K562 (cell line): ENCODE measurements around the gene SERINC3. TPM values are rescaled to one million over a fixed set of nuclear protein-coding genes. Genes with fewer than 3 reads are reported as not detected.

Experiments used
- ARID1B ChIP-seq: fragments of 450-650 bp; IDR thresholded peaks from 2 replicates; pipeline ENCODE4 v1.6.1; 2016; ENCODE audit warnings: antibody characterized with exemption, mild to moderate bottlenecking, inconsistent platforms
- ATF6 ChIP-seq: sonication (generic); formaldehyde crosslinking; IDR thresholded peaks from 2 replicates; pipeline ENCODE4 v1.4.0; 2020; ENCODE audit warnings: mild to moderate bottlenecking, missing genetic modification reagents
- DACH1 ChIP-seq: fragments of 450-650 bp; IDR thresholded peaks from 2 replicates; pipeline ENCODE4 v1.6.1; 2018; ENCODE audit not compliant: partially characterized antibody
- FOXJ3 ChIP-seq: sonication (generic); formaldehyde crosslinking; IDR thresholded peaks from 2 replicates; pipeline ENCODE4 v1.4.0; 2020; ENCODE audit warnings: mild to moderate bottlenecking, missing genetic modification reagents
- FOXP4 ChIP-seq: sonication (generic); formaldehyde crosslinking; IDR thresholded peaks from 2 replicates; pipeline ENCODE4 v1.8.0; 2022; ENCODE audit warnings: mild to moderate bottlenecking, missing genetic modification reagents, borderline replicate concordance
- KDM4B ChIP-seq, 2 experiments: fragments of 450-650 bp in 1 of 2; sonication (generic) in 1 of 2; IDR thresholded peaks; 2 replicates each; pipeline ENCODE4 v1.6.1; 2016 to 2017; ENCODE audit warnings: borderline replicate concordance in 2 of 2, antibody characterized with exemption in 1 of 2, low read depth in 1 of 2, mild to moderate bottlenecking in 1 of 2
- KHSRP ChIP-seq: fragments of 450-650 bp; IDR thresholded peaks from 2 replicates; pipeline ENCODE4 v1.6.1; 2017
- MED1 ChIP-seq: sonication (generic); formaldehyde crosslinking; IDR thresholded peaks from 2 replicates; pipeline ENCODE4 v1.8.1; 2023; ENCODE audit warnings: missing genetic modification reagents, borderline replicate concordance
- NONO ChIP-seq, 2 experiments: fragments of 200-400 bp in 1 of 2; fragments of 450-650 bp in 1 of 2; formaldehyde crosslinking in 1 of 2; IDR thresholded peaks; 2 replicates each; pipeline ENCODE4 v1.6.1; 2017; ENCODE audit warnings: low read depth in 2 of 2, mild to moderate bottlenecking in 2 of 2, moderate library complexity in 2 of 2, low read length in 1 of 2
- RBFOX2 ChIP-seq: fragments of 200-400 bp; formaldehyde crosslinking; IDR thresholded peaks from 2 replicates; pipeline ENCODE4 v1.6.1; 2017; ENCODE audit warnings: low read depth, mild to moderate bottlenecking, low read length, moderate library complexity
- SLC30A9 ChIP-seq: fragments of 250-450 bp; sonication (Bioruptor Pico); IDR thresholded peaks from 2 replicates; pipeline ENCODE4 v1.8.0; 2022; ENCODE audit warnings: mild to moderate bottlenecking, moderate library complexity
- SNAPC5 ChIP-seq: fragments of 250-450 bp; sonication (Bioruptor Pico); IDR thresholded peaks from 2 replicates; pipeline ENCODE4 v1.8.0; 2021; ENCODE audit warnings: moderate library complexity, mild to moderate bottlenecking, inconsistent platforms
- TAL1 ChIP-seq: fragments of 450-650 bp; IDR thresholded peaks from 2 replicates; pipeline ENCODE4 v1.6.1; 2016; ENCODE audit warnings: mild to moderate bottlenecking
- TEAD4 ChIP-seq, 2 experiments: sonication (generic) in 1 of 2; formaldehyde crosslinking in 1 of 2; IDR thresholded peaks; 2 replicates each; pipeline versions ENCODE4 v1.6.1 to v1.8.0; 2012 to 2022; ENCODE audit warnings: borderline replicate concordance in 1 of 2, inconsistent platforms in 1 of 2, low read length in 1 of 2, mild to moderate bottlenecking in 1 of 2, missing genetic modification reagents in 1 of 2
- ZFP30 ChIP-seq: fragments of 250-450 bp; sonication (Bioruptor Pico); IDR thresholded peaks from 2 replicates; pipeline ENCODE4 v1.8.0; 2022; ENCODE audit warnings: moderate library complexity, mild to moderate bottlenecking, inconsistent platforms, borderline replicate concordance
- ZMIZ1 ChIP-seq, 2 experiments: fragments of 150-350 bp in 1 of 2; IDR thresholded peaks; 2 replicates each; pipeline ENCODE4 v1.6.1; 2012 to 2016; ENCODE audit warnings: low read depth in 2 of 2, low read length in 2 of 2, mild to moderate bottlenecking in 1 of 2, moderate library complexity in 1 of 2
- ZNF707 ChIP-seq: fragments of 250-450 bp; sonication (Bioruptor Pico); conservative IDR thresholded peaks from 2 replicates; pipeline ENCODE4 v1.8.0; 2022; ENCODE audit warnings: inconsistent platforms, mild to moderate bottlenecking, moderate library complexity
- polyA plus RNA-seq, 8 experiments: library from polyadenylated mRNA; depleted of rRNA in 4 of 8; stranded (reverse) in 5 of 8; unstranded in 3 of 8; fragments of >200 nt; fragmentation: Nextera tagmentation in 2 of 8; fragmentation: Illumina TruSeq in 1 of 8; extraction: Ambion mirVana in 2 of 8; extraction: Trizol in 1 of 8; gene quantifications; 2 replicates each; pipeline versions ENCODE4 v1.2.1 to v1.2.3, GENCODE V29; 2011 to 2014; ENCODE audit warnings: inconsistent platforms in 1 of 8, missing spikeins in 1 of 8
- total RNA-seq, 7 experiments: library from RNA; depleted of rRNA in 6 of 7; stranded (reverse); fragments of >200 nt in 6 of 7; fragmentation: Illumina TruSeq in 2 of 7; extraction: Trizol in 2 of 7; gene quantifications; 2 replicates each; pipeline versions ENCODE4 v1.2.1 to v1.2.3, GENCODE V29; 2011 to 2021; ENCODE audit warnings: low replicate concordance in 1 of 7

SERINC3 gene
- total and polyA plus RNA-seq, 9 of the 15 experiments (the other 6 are each of a cell fraction or from before 2014, with no cell fraction given): 24.7 to 107 (median 48.8) TPM

GRCh38 chr20:44521484-44522481 is at the start of gene SERINC3 (continued):
- TF ChIP-seq ATF6 (CRISPR knock-in tag) (no peak), FOXP4 (CRISPR knock-in tag) (no peak), SNAPC5 (CRISPR knock-in tag) (no peak), NONO (IDR thresholded peaks at IDR 0.05; ENCODE audit: low read depth in 2 of 2, low read length in 1 of 2) (no peak), ZFP30 (CRISPR knock-in tag) (no peak), KHSRP (no peak), ZNF707 (CRISPR knock-in tag) (no peak), KDM4B (IDR thresholded peaks at IDR 0.05; ENCODE audit: borderline replicate concordance in 2 of 2, low read depth in 1 of 2) (no peak), ARID1B (no peak; the same call in 1 of the 2 replicates), RBFOX2 (peak; percentile 92), FOXJ3 (CRISPR knock-in tag) (no peak), TAL1 (no peak; the same call in 1 of the 2 replicates), TEAD4 (IDR thresholded peaks at IDR 0.05; ENCODE audit: low read length) (no peak), TEAD4 (CRISPR knock-in tag; IDR thresholded peaks at IDR 0.05; ENCODE audit: borderline replicate concordance) (no peak), ZMIZ1 (IDR thresholded peaks at IDR 0.05; ENCODE audit: low read depth in 2 of 2, low read length in 2 of 2) (0 out of 4 replicates have a peak, but pooled peaks of 1 of the 2 experiments have one; percentile 15), SLC30A9 (CRISPR knock-in tag) (no peak), MED1 (CRISPR knock-in tag) (no peak), DACH1 (no peak)
